ENCODE measurements around the gene CERS1. TPM values are rescaled to one million over a fixed set of nuclear protein-coding genes. Genes with fewer than 3 reads are reported as not detected.

The CERS1 gene
- total RNA-seq, 2 experiments from 2014 or later = not detected

DNA sequence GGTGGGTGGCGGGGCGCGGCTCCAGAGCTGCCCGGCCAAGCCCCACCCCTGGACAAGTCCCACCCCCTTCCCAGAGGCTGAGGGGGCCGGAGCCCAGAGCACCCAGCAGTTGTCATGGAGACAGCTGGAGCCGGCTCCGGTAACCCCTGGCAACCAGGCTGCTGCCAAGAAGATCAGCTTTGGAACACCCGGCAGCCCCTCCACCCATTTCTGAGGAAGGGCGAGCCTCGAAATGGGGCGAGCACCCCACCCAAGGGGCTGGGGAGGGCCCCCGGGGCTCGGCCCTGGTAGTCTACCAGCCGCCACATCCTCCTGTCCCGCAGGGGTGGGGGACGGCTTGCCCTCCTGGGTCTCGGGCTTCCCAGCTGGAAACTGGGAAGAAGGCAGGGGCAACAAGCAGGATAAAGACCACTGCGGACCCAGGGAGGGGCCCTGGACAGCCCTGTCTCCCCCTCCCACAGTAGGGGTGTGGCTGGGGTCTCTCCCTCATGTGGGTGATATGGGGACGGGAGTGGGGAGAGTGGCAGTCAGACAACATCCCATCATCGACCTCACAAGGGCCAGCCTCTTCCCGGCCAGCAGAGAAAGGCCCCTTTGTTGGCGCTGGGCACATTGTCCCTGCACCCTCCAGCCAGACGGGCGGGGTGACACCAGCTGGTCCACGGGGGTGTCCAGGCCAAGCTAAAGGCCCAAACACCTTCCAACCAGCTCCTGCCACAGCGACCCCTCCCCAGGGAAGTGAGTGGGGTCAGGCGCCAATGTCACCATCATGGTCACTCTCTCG, 1.5 kb downstream of the CERS1 start:
- intact Hi-C loops (cut with micrococcal nuclease) = no loop called here
- Mint-ChIP-seq H3K9me3 (no peaks in the 10 kb centered on the region), H3K27me3 (peaks cover 23% of the 10 kb centered on the region), H3K4me3 (no peak overlapping the region), H3K36me3 (no peaks in the 10 kb centered on the region), H3K27ac (no peak overlapping the region), H3K4me1 (ENCODE audit: low read depth) (peaks cover 5% of the 10 kb centered on the region)
- CTCF ChIA-PET = no interaction called here
- no peak for DNase-seq
- POLR2A ChIA-PET = no interaction called here

DNA sequence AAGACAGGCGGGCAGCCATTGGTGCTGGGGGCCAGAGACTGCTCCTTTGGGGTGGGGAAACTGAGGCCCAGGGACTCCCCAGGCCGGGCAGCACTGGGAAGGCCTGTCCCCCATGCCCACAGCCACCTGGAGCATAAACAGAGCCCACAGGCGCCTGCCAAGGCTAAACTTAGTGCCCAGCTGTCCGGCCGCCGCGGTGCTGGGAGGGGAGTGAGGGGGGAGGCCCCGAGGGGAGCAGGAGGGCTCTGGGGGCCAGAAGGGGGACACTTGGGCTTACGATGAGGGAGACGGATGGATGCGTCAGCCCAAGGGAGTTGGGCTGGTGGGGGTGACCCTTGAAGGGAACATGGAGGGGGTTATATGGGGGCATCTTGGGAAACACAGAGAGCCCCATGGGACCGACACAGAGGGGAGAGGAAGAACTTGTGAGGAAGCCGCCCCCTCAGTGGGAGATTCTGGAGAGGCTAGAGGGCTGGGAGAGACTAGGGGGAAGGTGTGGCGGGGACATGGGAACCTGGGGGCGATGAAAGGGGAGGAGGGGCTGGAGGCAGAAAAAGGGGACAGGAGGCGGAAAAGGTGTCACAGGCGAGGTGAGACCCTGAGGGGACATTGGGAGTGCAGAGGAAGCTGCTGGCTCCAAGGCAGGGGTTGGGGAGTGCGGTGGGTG, 2.2 kb downstream of the CERS1 start:
- Mint-ChIP-seq H3K9me3 (no peaks in the 10 kb centered on the region), H3K27me3 (peaks cover 23% of the 10 kb centered on the region), H3K27ac (no peak overlapping the region), H3K36me3 (no peaks in the 10 kb centered on the region), H3K4me1 (ENCODE audit: low read depth) (peaks cover 5% of the 10 kb centered on the region), H3K4me3 (no peak overlapping the region)
- DNase-seq = no peak
- intact Hi-C loops (cut with micrococcal nuclease) = no loop called here
- ChIA-PET POLR2A (no interaction called here), CTCF (no interaction called here)

DNA sequence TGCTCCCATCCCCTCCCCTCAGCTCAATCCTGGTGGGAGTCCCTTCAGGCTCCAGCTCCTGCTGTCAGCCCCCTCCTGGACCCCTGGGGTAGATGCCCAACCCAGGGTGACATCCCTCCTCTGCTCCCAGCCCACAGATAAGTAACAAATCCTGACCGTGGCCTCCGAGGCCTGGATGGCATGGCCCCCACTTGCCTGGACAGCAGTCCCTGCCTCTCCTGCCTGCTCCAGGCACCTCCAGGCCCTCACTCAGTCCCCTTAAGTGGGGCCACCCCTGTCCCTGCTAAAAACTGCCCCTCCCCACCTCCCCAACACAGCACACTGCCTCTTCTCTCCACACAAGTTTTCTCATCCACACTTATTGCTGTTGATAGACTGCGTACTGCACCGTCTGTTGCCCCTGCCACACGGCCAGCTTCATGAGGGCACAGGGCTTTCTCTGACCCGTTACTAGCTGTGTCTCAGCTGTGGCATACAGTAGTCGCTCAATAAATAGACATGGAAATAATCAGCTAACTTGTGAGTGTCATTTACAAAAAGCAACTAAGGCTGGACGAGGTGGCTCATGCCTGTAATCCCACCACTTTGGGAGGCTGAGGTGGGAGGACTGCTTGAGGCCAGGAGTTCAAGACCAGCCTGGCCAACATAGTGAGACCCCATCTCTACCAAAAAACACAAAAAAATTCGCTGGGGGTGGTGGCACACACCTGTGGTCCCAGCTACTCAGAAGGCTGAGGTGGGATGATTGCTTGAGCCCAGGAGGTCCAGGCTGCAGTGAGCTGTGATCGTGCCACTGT, 5.8 kb downstream of the CERS1 start:
- POLR2A ChIA-PET = no interaction called here
- Mint-ChIP-seq H3K4me3 (no peak overlapping the region), H3K36me3 (no peaks in the 10 kb centered on the region), H3K27me3 (peaks cover 9% of the 10 kb centered on the region), H3K4me1 (ENCODE audit: low read depth) (no peaks in the 10 kb centered on the region), H3K27ac (no peak overlapping the region), H3K9me3 (no peaks in the 10 kb centered on the region)
- CTCF ChIA-PET = no interaction called here
- intact Hi-C loops (cut with micrococcal nuclease) = no loop called here
- no peak for DNase-seq

DNA sequence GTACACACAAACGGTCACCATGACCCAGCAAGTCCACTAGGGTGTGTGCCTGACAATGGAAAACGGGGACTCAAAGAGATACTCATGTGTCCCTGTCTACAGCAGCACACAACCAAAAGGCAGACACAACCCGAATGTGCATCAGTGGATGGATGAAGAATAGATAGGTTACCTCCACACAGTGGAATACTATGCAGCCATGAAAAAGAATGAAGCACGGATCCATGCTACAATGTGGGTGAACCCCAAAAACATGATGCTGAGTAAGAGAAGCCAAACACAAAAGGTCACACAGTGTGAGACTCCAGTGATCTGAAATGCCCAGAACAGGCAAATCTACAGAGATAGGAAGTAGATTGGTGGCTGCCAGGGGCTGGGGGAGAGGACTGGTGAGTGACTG, 9.0 kb downstream of the CERS1 start:
- no peak overlapping the region for H3K4me3 Mint-ChIP-seq
- H3K27me3 Mint-ChIP-seq = no peaks in the 10 kb centered on the region
- no peak for DNase-seq
- H3K9me3 Mint-ChIP-seq = no peaks in the 10 kb centered on the region
- no peak overlapping the region for H3K27ac Mint-ChIP-seq
- no peaks in the 10 kb centered on the region for H3K4me1 Mint-ChIP-seq (ENCODE audit: low read depth)
- H3K36me3 Mint-ChIP-seq = no peaks in the 10 kb centered on the region
- intact Hi-C loops (cut with micrococcal nuclease) = no loop called here
- CTCF ChIA-PET = no interaction called here
- POLR2A ChIA-PET = no interaction called here

DNA sequence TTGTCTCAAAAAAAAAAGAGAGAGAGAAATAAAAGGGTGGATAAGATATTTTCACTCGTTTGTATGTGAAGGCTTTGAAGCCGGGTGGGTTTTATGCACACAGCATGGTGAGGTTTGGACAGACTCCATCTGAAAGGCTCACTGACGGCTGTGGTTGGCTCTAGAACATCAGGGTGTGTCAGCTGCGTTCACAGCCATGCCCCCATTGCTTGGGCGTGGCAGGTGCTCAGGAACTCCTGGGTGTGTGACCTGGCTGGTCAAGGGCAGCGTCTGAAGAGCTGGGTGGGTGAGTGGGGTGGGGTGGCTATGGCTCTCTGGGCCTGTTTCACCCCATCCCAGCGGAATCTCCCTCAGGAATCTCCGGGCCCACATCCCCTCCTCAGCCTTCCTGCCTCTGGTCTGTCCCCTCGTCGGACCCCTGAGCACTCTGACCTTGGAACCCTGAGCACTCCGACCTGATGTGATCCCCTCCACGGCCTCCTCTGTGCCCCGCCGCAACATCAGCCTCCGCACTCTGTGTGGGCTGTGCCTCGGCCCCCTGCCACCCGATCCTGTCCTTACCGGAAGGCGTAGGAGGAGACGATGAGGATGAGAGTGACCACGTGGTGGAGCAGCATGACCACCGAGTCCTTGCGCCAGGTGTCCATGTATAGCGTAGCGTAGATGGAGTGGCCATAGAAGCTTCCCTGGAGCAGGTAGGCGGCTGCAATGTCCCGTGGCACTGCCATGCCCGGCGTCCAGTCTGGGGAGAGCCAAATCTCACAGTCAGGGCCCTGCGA, 12.2 kb downstream of the CERS1 start:
- intact Hi-C loops (cut with micrococcal nuclease) = no loop called here
- DNase-seq = no peak
- Mint-ChIP-seq H3K27ac (no peak overlapping the region), H3K4me1 (ENCODE audit: low read depth) (no peaks in the 10 kb centered on the region), H3K4me3 (no peak overlapping the region), H3K36me3 (no peaks in the 10 kb centered on the region), H3K27me3 (no peaks in the 10 kb centered on the region), H3K9me3 (no peaks in the 10 kb centered on the region)
- ChIA-PET CTCF (interaction anchor here (1.1 kb wide), 1 partner anchor 17 kb away, joined by 4 read pairs; no protein-coding TSS in a partner anchor), POLR2A (no interaction called here)

DNA sequence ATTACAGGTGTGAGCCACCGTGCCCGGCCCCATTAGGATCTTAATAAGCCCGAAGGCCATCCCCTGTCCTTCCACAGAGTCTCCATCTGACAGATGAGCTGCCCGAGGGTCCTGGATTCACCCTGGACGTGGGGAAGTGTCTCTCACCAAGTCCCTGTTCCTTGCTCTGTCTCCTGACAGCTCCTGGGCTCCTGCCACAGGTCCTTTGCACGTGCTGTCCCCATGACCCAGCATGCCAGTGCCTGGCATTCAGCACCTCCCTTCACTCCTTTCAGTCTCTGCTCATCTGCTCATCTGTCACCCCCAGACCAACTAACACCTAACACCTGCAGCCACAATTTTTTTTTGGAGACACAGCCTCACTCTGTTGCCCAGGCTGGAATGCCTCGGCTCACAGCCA, 14.5 kb downstream of the CERS1 start:
- Mint-ChIP-seq H3K36me3 (no peaks in the 10 kb centered on the region), H3K9me3 (peaks cover 3% of the 10 kb centered on the region), H3K27me3 (no peaks in the 10 kb centered on the region), H3K4me3 (no peak overlapping the region), H3K4me1 (ENCODE audit: low read depth) (no peaks in the 10 kb centered on the region), H3K27ac (no peak overlapping the region)
- no peak for DNase-seq
- intact Hi-C loops (cut with micrococcal nuclease) = no loop called here
- CTCF ChIA-PET = interaction anchor here (0.9 kb wide), 1 partner anchor 15 kb away, joined by 3 read pairs; no protein-coding TSS in a partner anchor
- POLR2A ChIA-PET = no interaction called here

DNA sequence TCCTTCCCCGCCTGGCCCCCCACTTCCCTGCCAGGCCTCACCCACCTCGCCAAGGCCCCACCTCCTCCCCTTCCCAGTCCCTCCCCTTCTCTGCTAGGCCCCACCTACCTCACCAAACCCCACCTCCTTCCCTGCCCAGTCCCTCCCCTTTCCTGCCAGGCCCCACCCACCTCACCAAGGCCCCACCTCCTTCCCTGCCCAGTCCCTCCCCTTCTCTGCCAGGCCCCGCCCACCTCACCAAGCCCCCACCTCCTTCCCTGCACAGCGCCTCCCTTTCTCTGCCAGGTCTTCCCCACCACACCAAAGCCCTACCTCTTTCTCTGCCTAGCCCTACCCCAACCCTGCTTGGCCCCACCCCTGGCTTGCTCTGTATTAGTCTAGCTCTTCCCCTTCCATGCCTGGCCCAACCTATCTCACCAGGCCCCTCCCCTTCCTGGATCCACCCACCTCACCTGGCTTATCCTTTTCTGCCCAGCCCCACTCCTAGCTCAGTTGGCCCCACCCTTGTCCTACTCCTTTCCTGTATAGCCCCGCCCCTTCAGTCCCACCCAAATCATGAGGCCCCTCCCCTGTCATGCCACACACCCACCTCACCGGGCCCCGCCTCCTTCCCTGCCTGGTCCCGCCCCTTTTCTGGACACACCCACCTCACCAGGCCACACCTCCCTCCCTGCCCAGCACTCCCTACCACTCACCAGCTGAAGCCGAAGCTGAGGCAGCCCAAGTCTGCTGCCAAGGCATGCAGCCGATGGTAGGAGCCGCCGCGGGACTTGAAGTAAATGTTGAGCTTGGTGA, 16.2 kb downstream of the CERS1 start:
- no peak overlapping the region for H3K27ac Mint-ChIP-seq
- H3K36me3 Mint-ChIP-seq = no peaks in the 10 kb centered on the region
- no peaks in the 10 kb centered on the region for H3K4me1 Mint-ChIP-seq (ENCODE audit: low read depth)
- intact Hi-C loops (cut with micrococcal nuclease) = no loop called here
- ChIA-PET POLR2A (no interaction called here), CTCF (interaction anchor here (1.2 kb wide), 1 partner anchor 33 kb away, joined by 4 read pairs; no protein-coding TSS in a partner anchor)
- no peaks in the 10 kb centered on the region for H3K27me3 Mint-ChIP-seq
- peaks cover 3% of the 10 kb centered on the region for H3K9me3 Mint-ChIP-seq
- peak; percentile 41 for DNase-seq
- H3K4me3 Mint-ChIP-seq = no peak overlapping the region

DNA sequence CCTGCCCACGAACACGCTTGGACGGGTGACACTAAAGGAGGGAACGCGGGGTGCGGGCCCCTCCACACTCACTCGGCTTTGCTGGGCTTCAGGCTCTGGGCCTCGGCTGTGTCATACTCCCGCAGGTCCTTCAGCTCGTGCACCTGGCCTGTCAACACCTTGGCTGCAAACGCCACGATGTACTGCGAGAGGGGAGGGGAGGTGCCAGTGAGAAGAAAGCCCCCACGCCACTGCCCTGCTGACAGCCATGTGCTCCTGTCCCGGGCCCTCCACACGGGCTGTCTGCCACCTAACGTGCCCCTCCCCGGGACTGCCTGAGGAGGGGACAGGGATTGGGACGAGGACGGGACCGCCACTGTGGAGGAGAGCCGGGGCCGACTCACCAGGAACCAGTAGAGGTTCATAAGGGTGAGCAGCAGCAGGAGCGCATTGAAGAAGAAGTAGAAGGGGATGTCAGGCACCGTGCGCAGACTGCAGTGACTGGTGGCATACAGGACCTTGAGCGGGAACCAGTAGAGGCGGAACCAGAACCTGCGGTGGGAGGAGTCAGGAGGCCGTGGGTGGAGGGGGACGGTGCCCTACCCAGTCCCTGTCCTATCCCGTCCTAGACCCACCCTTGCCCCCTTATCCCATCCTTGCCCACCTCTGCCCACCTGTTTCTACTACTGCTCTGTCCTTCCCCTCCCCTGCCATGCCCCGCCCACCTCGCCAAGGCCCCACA, 16.9 kb downstream of the CERS1 start:
- Mint-ChIP-seq H3K27me3 (no peaks in the 10 kb centered on the region), H3K36me3 (no peaks in the 10 kb centered on the region), H3K4me3 (no peak overlapping the region)

DNA sequence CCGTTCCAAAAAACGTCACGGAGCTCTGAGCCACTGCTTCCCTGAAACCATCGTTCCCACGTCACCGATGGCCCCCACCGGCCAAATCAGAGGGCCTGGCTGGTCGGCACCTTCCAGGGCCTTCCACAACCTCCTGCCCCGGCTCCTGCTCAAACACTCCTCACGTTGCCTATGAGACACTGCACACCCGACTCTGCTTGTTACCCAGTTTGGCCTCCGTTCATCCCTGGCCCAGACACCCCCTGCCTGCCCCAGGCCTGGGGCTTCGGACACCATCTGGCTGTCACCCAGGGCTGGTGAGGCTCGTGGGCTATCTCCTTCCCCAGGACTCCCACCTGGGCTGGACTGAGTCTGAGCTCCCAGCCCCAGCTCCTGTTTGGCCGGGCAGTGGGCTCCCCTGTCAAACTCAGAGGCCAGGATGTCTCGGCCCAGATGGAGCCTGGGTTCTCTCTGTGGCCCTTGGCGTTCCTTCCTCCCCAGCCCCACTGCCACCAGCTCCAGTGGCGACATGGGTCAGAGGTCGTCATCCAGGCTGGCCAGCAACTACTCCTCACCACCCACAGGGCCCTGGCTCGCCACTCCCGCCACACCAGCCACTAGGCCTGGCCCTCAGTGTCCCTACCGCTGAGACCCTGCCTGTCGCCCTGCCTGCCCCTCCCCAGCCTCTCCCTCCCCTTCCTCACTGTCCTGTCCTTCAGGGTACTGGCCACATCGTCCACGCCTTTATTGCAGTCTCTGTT, 17.7 kb downstream of the CERS1 start:
- Mint-ChIP-seq H3K4me1 (ENCODE audit: low read depth) (no peaks in the 10 kb centered on the region), H3K9me3 (peaks cover 3% of the 10 kb centered on the region), H3K27me3 (no peaks in the 10 kb centered on the region), H3K36me3 (no peaks in the 10 kb centered on the region), H3K27ac (no peak overlapping the region), H3K4me3 (no peak overlapping the region)
- DNase-seq = no peak
- ChIA-PET POLR2A (no interaction called here), CTCF (no interaction called here)
- intact Hi-C loops (cut with micrococcal nuclease) = no loop called here

More for the DNA sequence above, 16.9 kb downstream of the CERS1 start:
- Mint-ChIP-seq H3K27ac (no peak overlapping the region), H3K9me3 (peaks cover 3% of the 10 kb centered on the region), H3K4me1 (ENCODE audit: low read depth) (no peaks in the 10 kb centered on the region)
- ChIA-PET POLR2A (no interaction called here), CTCF (no interaction called here)
- intact Hi-C loops (cut with micrococcal nuclease) = no loop called here
- no peak for DNase-seq

DNA sequence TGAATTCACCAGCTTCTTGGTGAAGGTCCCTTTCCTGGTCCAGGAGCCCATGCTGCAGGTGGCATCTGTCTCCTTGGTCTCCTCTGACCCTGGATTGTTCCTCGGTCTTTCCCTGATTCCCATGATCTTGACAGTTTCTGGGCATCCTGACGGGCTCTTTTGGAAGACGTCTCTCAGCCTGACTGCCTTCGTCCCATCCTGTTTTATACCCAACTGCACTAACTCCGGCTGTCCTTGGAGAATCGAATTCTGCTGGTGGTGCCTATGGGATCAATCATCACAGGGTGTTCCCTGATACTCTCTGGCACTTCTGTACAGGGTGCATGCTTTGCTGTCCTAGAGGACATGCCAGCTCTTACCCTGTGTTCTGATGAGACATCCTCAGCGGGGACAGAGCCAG, 19.1 kb downstream of the CERS1 start:
- H3K27ac Mint-ChIP-seq = no peak overlapping the region

More for the DNA sequence above, 19.1 kb downstream of the CERS1 start:
- Mint-ChIP-seq H3K4me3 (no peak overlapping the region), H3K27me3 (no peaks in the 10 kb centered on the region), H3K9me3 (peaks cover 3% of the 10 kb centered on the region), H3K4me1 (ENCODE audit: low read depth) (no peaks in the 10 kb centered on the region), H3K36me3 (no peaks in the 10 kb centered on the region)
- CTCF ChIA-PET = interaction anchor here (1.9 to 3.4 kb wide), 2 partner anchors 10 to 30 kb away, joined by 6 to 9 read pairs; no protein-coding TSS in a partner anchor
- POLR2A ChIA-PET = no interaction called here
- intact Hi-C loops (cut with micrococcal nuclease) = no loop called here
- no peak for DNase-seq
